Panc1 (cell line): Measurements from ENCODE around the gene ENDOV. TPM values are rescaled to one million over a fixed set of nuclear protein-coding genes. Genes with fewer than 3 reads are reported as not detected.
"Not testable (repeated sequence)": the region's sequence is repeated elsewhere in the genome, so short reads cannot be mapped to it uniquely, and the experiment has no call there.

ENCODE experiments used
- ATAC-seq: fragments of 200-7000 bp; cut with Tn5 transposase; 2 replicates; pipeline ENCODE4 v1.9.1; 2020; ENCODE audit warnings: mild to moderate bottlenecking, moderate library complexity
- BruUV-seq: library from RNA; stranded (reverse); fragments of 400-500 nt; replicated peaks from 2 replicates; lab custom pipeline; 2021; lab: Mats Ljungman, UMichigan
- CTCF ChIA-PET: fragments of 300-600 bp; sonication (Branson Sonifier 250); formaldehyde crosslinking; loops from one replicate; lab custom pipeline; 2022; ENCODE audit warnings: antibody characterized with exemption; lab: Charles Lee
- POLR2A ChIA-PET: fragments of 300-600 bp; sonication (Branson Sonifier 250); formaldehyde crosslinking; loops from one replicate; lab custom pipeline; 2022; ENCODE audit warnings: antibody characterized with exemption; lab: Charles Lee
- DNase-seq: peaks from one replicate; pipeline ENCODE4 v3.0.0-alpha.2; 2010; ENCODE audit warnings: low read depth, low spot score
- H3K27ac ChIP-seq: 2 replicates; pipeline ENCODE4 v1.5.1; 2011; ENCODE audit warnings: mild to moderate bottlenecking, low read length, inconsistent platforms
- H3K27me3 ChIP-seq: fragments of 200-500 bp; sonication (Bioruptor generic); 2 replicates; pipeline ENCODE4 v1.6.0; 2014; ENCODE audit warnings: low read length, inconsistent platforms; ENCODE audit not compliant: control insufficient read depth, insufficient read depth
- H3K36me3 ChIP-seq: fragments of 200-500 bp; sonication (Bioruptor generic); 2 replicates; pipeline ENCODE4 v1.5.1; 2014; ENCODE audit warnings: inconsistent platforms, mild to moderate bottlenecking, low read length, moderate library complexity; ENCODE audit not compliant: control insufficient read depth, insufficient read depth
- H3K4me1 ChIP-seq: 2 replicates; pipeline ENCODE4 v1.5.1; 2011; ENCODE audit warnings: inconsistent platforms, mild to moderate bottlenecking, low read length, moderate library complexity; ENCODE audit not compliant: control insufficient read depth, insufficient read depth
- H3K4me3 ChIP-seq, 2 experiments: 2 replicates each; pipeline ENCODE4 v1.5.1; 2011 to 2012; ENCODE audit warnings: low read depth in 2 of 2, low read length in 2 of 2, mild to moderate bottlenecking in 2 of 2, inconsistent platforms in 1 of 2, moderate library complexity in 1 of 2
- H3K9me3 ChIP-seq: fragments of 200-500 bp; sonication (Bioruptor generic); 2 replicates; pipeline ENCODE4 v1.5.1; 2014; ENCODE audit warnings: low read depth, mild to moderate bottlenecking, inconsistent platforms, low read length, moderate library complexity; ENCODE audit not compliant: control insufficient read depth, insufficient read depth
- POLR2AphosphoS5 ChIP-seq: IDR thresholded peaks from 2 replicates; pipeline ENCODE4 v1.6.1; 2012; ENCODE audit warnings: mild to moderate bottlenecking, low read depth, low read length, moderate library complexity
- SIN3A ChIP-seq: IDR thresholded peaks from 2 replicates; pipeline ENCODE4 v1.6.1; 2012; ENCODE audit warnings: low read depth, mild to moderate bottlenecking, low read length, moderate library complexity, borderline replicate concordance; ENCODE audit not compliant: insufficient read depth
- TCF7L2 ChIP-seq: IDR thresholded peaks from 2 replicates; pipeline ENCODE4 v1.6.1; 2011; ENCODE audit warnings: mild to moderate bottlenecking, low read depth, low read length, inconsistent platforms
- in situ Hi-C: cut with HindIII; loops from 2 replicates; pipeline ENCODE4 v1.10.0; 2016; ENCODE audit warnings: low sequenced_read_pairs, low pct_unique_long_range_greater_than_20kb
- intact Hi-C: fragments of 100-400 bp; cut with micrococcal nuclease; formaldehyde crosslinking; loops from one replicate; pipeline ENCODE4 v1.10.0; 2022; ENCODE audit not compliant: unreplicated experiment
- total RNA-seq: library from RNA; stranded (reverse); gene quantifications from one replicate; pipeline ENCODE4 v1.2.1, GENCODE V29; 2021; ENCODE audit not compliant: unreplicated experiment
- TF ChIP-seq, protein P1 (sequence below), 2 experiments: IDR thresholded peaks; 2 replicates each; pipeline ENCODE4 v1.6.1; 2011 to 2012; ENCODE audit warnings: low read depth in 2 of 2, control low read depth in 1 of 2, low read length in 1 of 2, mild to moderate bottlenecking in 1 of 2, moderate library complexity in 1 of 2; ENCODE audit not compliant: insufficient read depth in 1 of 2
- TF ChIP-seq, protein P2 (sequence below): fragments of 450-650 bp; IDR thresholded peaks from 2 replicates; pipeline ENCODE4 v1.5.1; 2017; ENCODE audit warnings: mild to moderate bottlenecking

The ENDOV gene
- total RNA-seq, 1 experiment from 2014 or later = 37.1 TPM

- CTCF ChIA-PET = no interaction called here
- intact Hi-C loops = no loop called here
- H3K27ac ChIP-seq = no peak overlapping the region
Measured at GRCh38 chr17:80402959-80403358, 12.0 kb upstream of the ENDOV start.

GRCh38 chr17:80406146-80406545 is 8.8 kb upstream of the ENDOV start:
- POLR2A ChIA-PET = no interaction called here
- CTCF ChIA-PET = no interaction called here
- Histone ChIP-seq H3K4me3 (no peak overlapping the region), H3K4me1 (no peaks in the 10 kb centered on the region), H3K27ac (no peak overlapping the region), H3K27me3 (no peaks in the 10 kb centered on the region), H3K36me3 (no peaks in the 10 kb centered on the region), H3K9me3 (no peaks in the 10 kb centered on the region)
- TF ChIP-seq, protein P1, sequence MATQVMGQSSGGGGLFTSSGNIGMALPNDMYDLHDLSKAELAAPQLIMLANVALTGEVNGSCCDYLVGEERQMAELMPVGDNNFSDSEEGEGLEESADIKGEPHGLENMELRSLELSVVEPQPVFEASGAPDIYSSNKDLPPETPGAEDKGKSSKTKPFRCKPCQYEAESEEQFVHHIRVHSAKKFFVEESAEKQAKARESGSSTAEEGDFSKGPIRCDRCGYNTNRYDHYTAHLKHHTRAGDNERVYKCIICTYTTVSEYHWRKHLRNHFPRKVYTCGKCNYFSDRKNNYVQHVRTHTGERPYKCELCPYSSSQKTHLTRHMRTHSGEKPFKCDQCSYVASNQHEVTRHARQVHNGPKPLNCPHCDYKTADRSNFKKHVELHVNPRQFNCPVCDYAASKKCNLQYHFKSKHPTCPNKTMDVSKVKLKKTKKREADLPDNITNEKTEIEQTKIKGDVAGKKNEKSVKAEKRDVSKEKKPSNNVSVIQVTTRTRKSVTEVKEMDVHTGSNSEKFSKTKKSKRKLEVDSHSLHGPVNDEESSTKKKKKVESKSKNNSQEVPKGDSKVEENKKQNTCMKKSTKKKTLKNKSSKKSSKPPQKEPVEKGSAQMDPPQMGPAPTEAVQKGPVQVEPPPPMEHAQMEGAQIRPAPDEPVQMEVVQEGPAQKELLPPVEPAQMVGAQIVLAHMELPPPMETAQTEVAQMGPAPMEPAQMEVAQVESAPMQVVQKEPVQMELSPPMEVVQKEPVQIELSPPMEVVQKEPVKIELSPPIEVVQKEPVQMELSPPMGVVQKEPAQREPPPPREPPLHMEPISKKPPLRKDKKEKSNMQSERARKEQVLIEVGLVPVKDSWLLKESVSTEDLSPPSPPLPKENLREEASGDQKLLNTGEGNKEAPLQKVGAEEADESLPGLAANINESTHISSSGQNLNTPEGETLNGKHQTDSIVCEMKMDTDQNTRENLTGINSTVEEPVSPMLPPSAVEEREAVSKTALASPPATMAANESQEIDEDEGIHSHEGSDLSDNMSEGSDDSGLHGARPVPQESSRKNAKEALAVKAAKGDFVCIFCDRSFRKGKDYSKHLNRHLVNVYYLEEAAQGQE (IDR thresholded peaks at IDR 0.05; ENCODE audit: insufficient read depth in 1 of 2, low read depth in 2 of 2, low read length in 1 of 2) = no peak
- TF ChIP-seq, protein P2, sequence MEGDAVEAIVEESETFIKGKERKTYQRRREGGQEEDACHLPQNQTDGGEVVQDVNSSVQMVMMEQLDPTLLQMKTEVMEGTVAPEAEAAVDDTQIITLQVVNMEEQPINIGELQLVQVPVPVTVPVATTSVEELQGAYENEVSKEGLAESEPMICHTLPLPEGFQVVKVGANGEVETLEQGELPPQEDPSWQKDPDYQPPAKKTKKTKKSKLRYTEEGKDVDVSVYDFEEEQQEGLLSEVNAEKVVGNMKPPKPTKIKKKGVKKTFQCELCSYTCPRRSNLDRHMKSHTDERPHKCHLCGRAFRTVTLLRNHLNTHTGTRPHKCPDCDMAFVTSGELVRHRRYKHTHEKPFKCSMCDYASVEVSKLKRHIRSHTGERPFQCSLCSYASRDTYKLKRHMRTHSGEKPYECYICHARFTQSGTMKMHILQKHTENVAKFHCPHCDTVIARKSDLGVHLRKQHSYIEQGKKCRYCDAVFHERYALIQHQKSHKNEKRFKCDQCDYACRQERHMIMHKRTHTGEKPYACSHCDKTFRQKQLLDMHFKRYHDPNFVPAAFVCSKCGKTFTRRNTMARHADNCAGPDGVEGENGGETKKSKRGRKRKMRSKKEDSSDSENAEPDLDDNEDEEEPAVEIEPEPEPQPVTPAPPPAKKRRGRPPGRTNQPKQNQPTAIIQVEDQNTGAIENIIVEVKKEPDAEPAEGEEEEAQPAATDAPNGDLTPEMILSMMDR = no peak
- TF ChIP-seq SIN3A (no peak), POLR2AphosphoS5 (no peak), TCF7L2 (no peak)
- in situ Hi-C loops = no loop called here
- no TSS peak for BruUV-seq
- no peak for ATAC-seq
- DNase-seq = no peak
- intact Hi-C loops = no loop called here

More at GRCh38 chr17:80402959-80403358, 12.0 kb upstream of the ENDOV start:
- BruUV-seq = no TSS peak
- Histone ChIP-seq H3K4me1 (no peaks in the 10 kb centered on the region), H3K4me3 (no peak overlapping the region), H3K27me3 (no peaks in the 10 kb centered on the region), H3K9me3 (no peaks in the 10 kb centered on the region), H3K36me3 (no peaks in the 10 kb centered on the region)
- ATAC-seq = no peak
- in situ Hi-C loops = no loop called here
- POLR2A ChIA-PET = no interaction called here
- no peak for DNase-seq
- TF ChIP-seq, protein P1 (IDR thresholded peaks at IDR 0.05; ENCODE audit: insufficient read depth in 1 of 2, low read depth in 2 of 2, low read length in 1 of 2) = no peak
- TF ChIP-seq SIN3A (no peak), POLR2AphosphoS5 (no peak), TCF7L2 (no peak)
- TF ChIP-seq, protein P2 = no peak

DNA sequence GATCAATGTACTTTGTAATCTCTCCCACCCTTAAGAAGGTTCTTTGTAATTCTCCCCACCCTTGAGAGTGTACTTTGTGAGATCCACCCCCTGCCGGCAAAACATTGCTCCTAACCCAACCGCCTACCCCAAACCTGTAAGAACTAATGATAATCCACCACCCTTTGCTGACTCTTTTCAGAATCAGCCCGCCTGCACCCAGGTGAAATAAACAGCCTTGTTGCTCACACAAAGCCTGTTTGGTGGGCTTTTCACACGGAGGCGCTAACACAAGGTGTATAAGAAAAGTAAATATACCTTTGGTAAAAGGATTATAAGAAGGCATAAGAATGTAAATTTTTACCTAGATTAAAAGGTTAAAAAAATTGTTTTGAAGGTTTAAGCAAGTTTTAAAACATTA is 7.0 kb upstream of the ENDOV start:
- H3K27me3 ChIP-seq, H3K4me3 ChIP-seq, in situ Hi-C loops, ATAC-seq, H3K4me1 ChIP-seq, DNase-seq, intact Hi-C loops, H3K36me3 ChIP-seq, H3K9me3 ChIP-seq, H3K27ac ChIP-seq, CTCF ChIA-PET, POLR2A ChIA-PET, BruUV-seq: not testable (repeated sequence)
